DMS153 (cell line): Measurements from ENCODE around the gene IGF1.

ENCODE experiments used
- DNase-seq: peaks from one replicate; lab custom pipeline; 2025; lab: John Stamatoyannopoulos, UW

The IGF1 gene

GRCh38 chr12:102480406-102480805 is at the start of gene IGF1:
Gene IGF1, minus strand, starts transcription at chr12:102480563. Its CDS starts 182 bp downstream, at chr12:102480381.
- DNase-seq = no peak

- no peak for DNase-seq
These were observed 47.7 kb upstream of the IGF1 start for GRCh38 chr12:102528111-102528510.

- no peak for DNase-seq
These were observed 46.9 kb upstream of the IGF1 start for GRCh38 chr12:102527171-102527720.

GRCh38 chr12:102526656-102527055 is 46.3 kb upstream of the IGF1 start:
- no peak for DNase-seq

- no peak for DNase-seq
These were observed 42.4 kb upstream of the IGF1 start for GRCh38 chr12:102522768-102523167.

- DNase-seq = no peak
These were observed 41.4 kb upstream of the IGF1 start for GRCh38 chr12:102521662-102522277.

GRCh38 chr12:102518871-102519270 is 38.5 kb upstream of the IGF1 start:
- no peak for DNase-seq

- DNase-seq = no peak
These were observed 34.3 kb upstream of the IGF1 start for GRCh38 chr12:102514696-102515095.

- DNase-seq = no peak
These were observed 33.4 kb upstream of the IGF1 start for GRCh38 chr12:102513739-102514138.

GRCh38 chr12:102513272-102513671 is 32.9 kb upstream of the IGF1 start:
- DNase-seq = no peak

- no peak for DNase-seq
These were observed 32.2 kb upstream of the IGF1 start for GRCh38 chr12:102512523-102512922.

GRCh38 chr12:102511575-102511974 is 31.2 kb upstream of the IGF1 start:
- DNase-seq = no peak

- no peak for DNase-seq
These were observed 30.1 kb upstream of the IGF1 start for GRCh38 chr12:102510463-102510862.

GRCh38 chr12:102510031-102510430 is 29.7 kb upstream of the IGF1 start:
- no peak for DNase-seq

GRCh38 chr12:102509123-102509626 is 28.8 kb upstream of the IGF1 start:
- DNase-seq = no peak

- no peak for DNase-seq
These were observed 27.7 kb upstream of the IGF1 start for GRCh38 chr12:102508052-102508451.

- DNase-seq = no peak
These were observed 26.9 kb upstream of the IGF1 start for GRCh38 chr12:102507301-102507700.

- DNase-seq = no peak
These were observed 24.5 kb upstream of the IGF1 start for GRCh38 chr12:102504871-102505270.

GRCh38 chr12:102504280-102504679 is 23.9 kb upstream of the IGF1 start:
- DNase-seq = no peak

- DNase-seq = no peak
These were observed 23.5 kb upstream of the IGF1 start for GRCh38 chr12:102503831-102504230.

GRCh38 chr12:102503056-102503681 is 22.8 kb upstream of the IGF1 start:
- DNase-seq = no peak

GRCh38 chr12:102501773-102502172 is 21.4 kb upstream of the IGF1 start:
- no peak for DNase-seq

GRCh38 chr12:102498471-102498870 is 18.1 kb upstream of the IGF1 start:
- no peak for DNase-seq

GRCh38 chr12:102497743-102498142 is 17.4 kb upstream of the IGF1 start:
- DNase-seq = no peak
